Right renal pelvis (tissue), 4 donors: ENCODE data around the gene LHFPL4. TPM values are rescaled to one million over a fixed set of nuclear protein-coding genes. Genes with fewer than 3 reads are reported as not detected.

ENCODE experiments used
- DNase-seq, 4 donors: peaks; one replicate each; pipeline ENCODE4 v3.0.0-alpha.2; 2013; ENCODE audit warnings: low read depth in 4 of 4, low spot score in 3 of 4, missing footprints in 1 of 4
- polyA plus RNA-seq, 4 donors: library from polyadenylated mRNA; unstranded; fragments of 120-200 nt; gene quantifications; one replicate each; pipeline ENCODE4 v1.2.1, GENCODE V29; 2013; ENCODE audit not compliant: insufficient read length in 4 of 4

The LHFPL4 gene
- polyA plus RNA-seq, 4 donors: 0.09 TPM; not detected in 3

GRCh38 chr3:9480265-9480664, 73.4 kb downstream of the LHFPL4 start:
- no peak for DNase-seq

DNA sequence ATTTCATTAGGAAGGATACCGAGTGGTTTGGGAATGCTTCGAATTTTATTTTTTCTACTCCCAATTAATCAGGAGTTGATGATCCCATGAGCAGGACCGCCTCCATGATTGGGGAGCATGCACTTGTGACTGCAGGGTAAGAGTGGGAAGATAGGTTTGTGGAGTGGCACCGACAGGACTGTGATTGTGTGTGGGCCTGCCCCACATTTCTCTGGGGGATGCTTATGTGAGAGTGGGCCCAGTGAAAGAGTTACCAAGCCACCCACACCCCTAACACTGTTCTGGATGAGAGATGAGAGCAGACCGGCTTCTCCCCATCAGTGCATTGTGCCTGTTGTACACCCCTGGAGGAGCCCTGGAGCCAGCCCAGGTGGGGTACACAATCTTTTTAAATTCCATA, 76.7 kb downstream of the LHFPL4 start:
- no peak for DNase-seq

- no peak for DNase-seq
These were observed 79.1 kb downstream of the LHFPL4 start for GRCh38 chr3:9474482-9474881.

- DNase-seq: no peak
These were observed 80.0 kb downstream of the LHFPL4 start for GRCh38 chr3:9473496-9474065.

DNA sequence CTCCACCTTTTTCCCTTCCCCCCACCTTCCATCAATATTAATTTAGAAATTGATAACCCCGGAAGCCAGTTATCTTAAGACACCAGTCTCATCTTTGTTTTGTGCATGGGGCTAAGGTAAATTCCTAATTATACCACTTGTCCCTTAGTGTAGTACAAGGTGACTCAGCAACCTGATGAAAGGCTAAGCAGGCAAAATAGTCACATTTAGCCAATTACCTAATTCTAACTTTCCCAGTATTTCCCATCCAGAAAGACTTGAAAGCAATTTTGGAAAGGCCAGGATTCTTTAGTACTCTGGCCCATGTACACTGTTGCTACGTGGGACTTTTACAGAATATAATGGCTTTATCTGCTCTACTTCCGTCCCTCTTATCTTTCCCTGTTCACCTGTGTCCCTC, 83.6 kb downstream of the LHFPL4 start:
- DNase-seq: no peak

- DNase-seq: no peak
These were observed 85.2 kb downstream of the LHFPL4 start for GRCh38 chr3:9468460-9468859.

DNA sequence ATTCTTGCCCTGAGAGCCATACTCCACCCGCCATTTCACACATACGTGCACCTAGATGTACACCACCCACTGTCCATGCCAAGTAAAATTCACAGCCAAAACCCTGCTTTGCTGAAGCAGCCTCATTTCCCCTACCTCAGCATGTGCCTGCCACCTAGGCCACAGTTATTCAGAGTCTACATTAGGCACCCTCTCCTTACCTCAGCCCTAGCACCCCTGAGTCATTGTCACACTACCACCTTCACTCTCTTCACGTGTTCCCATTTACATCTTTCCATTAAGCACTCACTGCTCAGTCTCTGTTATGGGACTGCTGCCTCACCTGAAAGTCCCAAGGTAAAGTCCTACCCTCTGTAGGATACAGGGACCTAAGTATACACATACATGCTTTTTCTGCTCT, 86.2 kb downstream of the LHFPL4 start:
- no peak for DNase-seq

DNA sequence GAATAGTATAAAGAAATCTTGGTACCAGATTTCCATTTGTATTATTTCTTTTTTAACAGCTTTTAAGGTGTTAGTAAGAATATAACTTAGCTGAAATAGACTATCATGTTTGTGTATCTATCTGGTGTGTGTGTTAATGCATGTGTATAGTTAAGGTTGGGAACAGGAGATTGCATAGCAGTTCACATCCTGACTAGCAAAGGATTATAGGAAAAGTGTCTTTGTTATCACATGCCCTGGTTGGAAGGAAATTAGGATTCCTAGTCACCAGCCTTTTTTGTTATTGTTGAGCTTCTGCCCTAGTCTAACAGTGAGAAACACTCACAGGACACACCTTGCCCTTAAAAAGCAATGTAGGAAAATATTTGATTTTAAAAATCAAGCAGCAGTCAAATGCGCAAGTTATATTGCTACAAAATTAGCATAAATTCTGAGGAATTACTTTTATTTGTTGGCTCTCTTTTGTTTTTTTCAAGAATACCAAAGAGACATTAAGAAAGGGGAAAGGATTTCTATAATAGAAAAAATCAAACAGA, 98.0 kb downstream of the LHFPL4 start:
- DNase-seq: no peak

DNA sequence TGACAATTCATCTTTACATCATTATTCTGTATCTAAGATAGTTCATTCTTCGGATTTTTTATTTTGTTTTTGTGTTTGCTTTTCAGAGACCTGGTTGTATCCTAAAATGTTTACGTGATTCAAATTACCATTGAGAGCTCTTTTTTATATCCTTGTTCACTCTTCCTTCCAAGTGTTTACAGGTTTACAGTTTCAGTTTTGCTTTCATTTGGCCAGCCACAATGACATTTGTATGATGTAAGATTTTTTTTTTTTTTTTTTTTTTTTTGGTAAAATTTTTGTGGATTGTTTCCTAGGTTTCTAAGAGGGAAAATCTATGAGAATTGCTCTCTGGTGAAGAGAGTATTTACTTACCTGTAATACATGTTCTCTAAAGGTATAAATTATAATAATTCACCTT, 101.2 kb downstream of the LHFPL4 start:
- DNase-seq: no peak

- no peak for DNase-seq
These were observed 102.6 kb downstream of the LHFPL4 start for GRCh38 chr3:9450991-9451390.

DNA sequence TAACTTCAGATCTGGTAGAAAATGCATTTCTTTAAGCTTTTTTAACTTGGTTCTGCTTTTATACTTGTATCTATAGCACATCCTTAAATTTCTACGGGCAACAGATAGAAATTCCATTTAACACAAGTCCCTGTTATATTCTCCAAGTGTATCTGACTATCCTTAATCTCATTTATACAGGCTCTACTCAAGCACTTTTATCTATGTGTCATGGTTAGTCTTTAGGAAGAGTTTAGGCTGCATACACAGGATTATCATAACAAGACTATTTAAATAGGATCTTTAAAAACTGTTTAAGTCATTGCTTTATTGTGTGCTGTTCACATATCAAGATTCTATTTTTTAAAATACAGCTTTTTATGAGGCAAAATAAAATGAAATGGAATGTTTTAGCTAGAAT, 103.5 kb downstream of the LHFPL4 start:
- no peak for DNase-seq

GRCh38 chr3:9448643-9449042, 105.0 kb downstream of the LHFPL4 start:
- no peak for DNase-seq

Other genes with a start within 250 kb of the LHFPL4 start
- gene THUMPD3, start 190.8 kb downstream of the LHFPL4 start, polyA plus RNA-seq: 10 to 100 TPM; 53.1 to 62.4 (median 54.7) TPM
- 100 to 1,000 TPM; 106 to 125 (median 111) TPM for gene SETD5, start 156.2 kb downstream of the LHFPL4 start, polyA plus RNA-seq
- 10 to 100 TPM; 32.5 to 33.8 (median 33.0) TPM for gene MTMR14, start 95.7 kb upstream of the LHFPL4 start, polyA plus RNA-seq
- gene CPNE9, start 150.0 kb upstream of the LHFPL4 start, polyA plus RNA-seq: under 1 TPM; 0.08 to 0.15 (median 0.14) TPM
- 10 to 100 TPM; 19.0 to 20.7 (median 19.9) TPM for gene BRPF1, start 177.9 kb upstream of the LHFPL4 start, polyA plus RNA-seq
- gene OGG1, start 196.1 kb upstream of the LHFPL4 start, polyA plus RNA-seq: 10 to 100 TPM; 47.6 to 61.9 (median 56.1) TPM
- 10 to 100 TPM; 18.9 to 22.6 (median 20.0) TPM for gene CAMK1, start 216.1 kb upstream of the LHFPL4 start, polyA plus RNA-seq
- 10 to 100 TPM; 61.6 to 70.9 (median 65.7) TPM for gene TADA3, start 238.7 kb upstream of the LHFPL4 start, polyA plus RNA-seq
- 100 to 1,000 TPM; 142 to 153 (median 142) TPM for gene ARPC4, start 239.3 kb upstream of the LHFPL4 start, polyA plus RNA-seq